Calu3 (cell line): ENCODE results near the gene HNRNPH2. TPM values are rescaled to one million over a fixed set of nuclear protein-coding genes. Genes with fewer than 3 reads are reported as not detected.

Experiments
- BruUV-seq: library from RNA; stranded (reverse); fragments of 400-500 nt; replicated peaks from 2 replicates; lab custom pipeline; 2021; lab: Mats Ljungman, UMichigan
- CTCF ChIA-PET: fragments of 300-600 bp; sonication (Branson Sonifier 250); formaldehyde crosslinking; loops from one replicate; lab custom pipeline; 2022; ENCODE audit warnings: antibody characterized with exemption; lab: Charles Lee
- DNase-seq: peaks from one replicate; pipeline ENCODE4 v3.0.0; 2022
- H3K27ac Mint-ChIP-seq: one replicate; pipeline ENCODE4 v1.8.0; 2022; ENCODE audit warnings: mixed read lengths; ENCODE audit not compliant: unreplicated experiment
- H3K27me3 Mint-ChIP-seq: one replicate; pipeline ENCODE4 v1.8.0; 2022; ENCODE audit warnings: mixed read lengths; ENCODE audit not compliant: unreplicated experiment
- H3K36me3 Mint-ChIP-seq: one replicate; pipeline ENCODE4 v1.8.0; 2022; ENCODE audit warnings: mild to moderate bottlenecking, moderate library complexity, mixed read lengths; ENCODE audit not compliant: insufficient read depth, unreplicated experiment
- H3K4me1 Mint-ChIP-seq: one replicate; pipeline ENCODE4 v1.8.0; 2022; ENCODE audit warnings: mild to moderate bottlenecking, low read depth, mixed read lengths; ENCODE audit not compliant: unreplicated experiment
- H3K4me3 Mint-ChIP-seq: one replicate; pipeline ENCODE4 v1.8.0; 2022; ENCODE audit warnings: mild to moderate bottlenecking, low read depth, moderate library complexity, mixed read lengths; ENCODE audit not compliant: unreplicated experiment
- H3K9me3 Mint-ChIP-seq: one replicate; pipeline ENCODE4 v1.8.0; 2022; ENCODE audit warnings: low read depth, mixed read lengths; ENCODE audit not compliant: unreplicated experiment
- intact Hi-C: fragments of 100-400 bp; cut with micrococcal nuclease; formaldehyde crosslinking; loops from one replicate; pipeline ENCODE4 v1.10.0; 2022; ENCODE audit not compliant: unreplicated experiment
- total RNA-seq: library from RNA; stranded (reverse); gene quantifications from 2 replicates; pipeline ENCODE4 v1.2.3, GENCODE V29; 2022
- TF ChIP-seq, protein P1 (sequence below): fragments of 200-600 bp; IDR thresholded peaks from one replicate; pipeline ENCODE4 v1.8.0; 2022; ENCODE audit warnings: antibody characterized with exemption; ENCODE audit not compliant: unreplicated experiment

Gene HNRNPH2
- total RNA-seq, 1 experiment from 2014 or later, result 71.8 TPM

DNA sequence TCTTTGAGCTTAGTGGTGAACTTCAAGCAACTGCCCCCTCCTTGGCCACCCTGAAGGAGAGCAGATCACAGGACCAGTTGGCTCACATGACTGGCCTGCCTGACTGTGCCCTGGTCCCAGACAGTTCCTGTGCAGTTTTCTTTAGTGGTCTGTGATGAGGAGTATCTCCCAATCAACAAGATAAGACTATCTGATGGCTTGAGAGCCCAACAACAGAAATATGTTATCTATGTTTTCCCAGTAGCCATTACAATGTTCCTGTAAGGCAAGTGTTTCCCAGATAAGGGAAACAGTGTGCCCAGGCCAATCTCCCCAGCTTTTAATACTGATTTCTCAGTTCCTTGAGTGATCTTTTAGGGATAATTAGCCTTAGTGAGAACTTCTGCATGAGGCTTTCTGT is 45.3 kb upstream of the HNRNPH2 start:
- BruUV-seq, result no TSS peak
- TF ChIP-seq, protein P1, sequence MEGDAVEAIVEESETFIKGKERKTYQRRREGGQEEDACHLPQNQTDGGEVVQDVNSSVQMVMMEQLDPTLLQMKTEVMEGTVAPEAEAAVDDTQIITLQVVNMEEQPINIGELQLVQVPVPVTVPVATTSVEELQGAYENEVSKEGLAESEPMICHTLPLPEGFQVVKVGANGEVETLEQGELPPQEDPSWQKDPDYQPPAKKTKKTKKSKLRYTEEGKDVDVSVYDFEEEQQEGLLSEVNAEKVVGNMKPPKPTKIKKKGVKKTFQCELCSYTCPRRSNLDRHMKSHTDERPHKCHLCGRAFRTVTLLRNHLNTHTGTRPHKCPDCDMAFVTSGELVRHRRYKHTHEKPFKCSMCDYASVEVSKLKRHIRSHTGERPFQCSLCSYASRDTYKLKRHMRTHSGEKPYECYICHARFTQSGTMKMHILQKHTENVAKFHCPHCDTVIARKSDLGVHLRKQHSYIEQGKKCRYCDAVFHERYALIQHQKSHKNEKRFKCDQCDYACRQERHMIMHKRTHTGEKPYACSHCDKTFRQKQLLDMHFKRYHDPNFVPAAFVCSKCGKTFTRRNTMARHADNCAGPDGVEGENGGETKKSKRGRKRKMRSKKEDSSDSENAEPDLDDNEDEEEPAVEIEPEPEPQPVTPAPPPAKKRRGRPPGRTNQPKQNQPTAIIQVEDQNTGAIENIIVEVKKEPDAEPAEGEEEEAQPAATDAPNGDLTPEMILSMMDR, result no peak
- intact Hi-C loops, result no loop called here
- Mint-ChIP-seq H3K4me1 (no peaks in the 10 kb centered on the region), H3K4me3 (no peak overlapping the region), H3K9me3 (no peaks in the 10 kb centered on the region), H3K27ac (no peak overlapping the region), H3K36me3 (no peaks in the 10 kb centered on the region), H3K27me3 (no peaks in the 10 kb centered on the region)
- DNase-seq, result no peak
- CTCF ChIA-PET, result no interaction called here

DNA sequence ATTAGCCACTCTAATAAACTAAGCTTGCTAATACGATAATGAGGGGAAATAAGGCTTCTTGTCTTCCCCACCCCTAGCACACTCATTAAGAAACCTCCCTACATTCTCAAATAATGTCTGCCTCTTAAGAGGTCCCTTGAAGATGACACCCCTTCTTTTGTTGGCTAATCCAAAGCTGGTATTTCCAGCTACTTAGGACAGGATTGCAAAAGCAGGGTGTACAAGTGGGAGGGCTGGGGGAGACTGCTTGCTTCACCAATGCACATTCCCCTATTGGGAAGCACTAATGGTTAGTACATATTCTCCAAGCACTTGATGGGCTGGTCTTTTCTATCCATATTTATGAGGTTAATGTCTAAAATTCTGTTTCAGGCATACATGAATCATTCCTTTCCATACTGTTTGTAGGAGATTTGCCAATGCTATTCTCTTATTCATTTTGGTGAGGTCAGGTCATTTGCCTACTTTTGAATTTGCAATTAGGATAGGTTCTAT is 42.7 kb upstream of the HNRNPH2 start:
- CTCF ChIA-PET, result no interaction called here
- Mint-ChIP-seq H3K27me3 (peaks cover 13% of the 10 kb centered on the region), H3K9me3 (no peaks in the 10 kb centered on the region), H3K27ac (no peak overlapping the region), H3K4me1 (no peaks in the 10 kb centered on the region), H3K36me3 (no peaks in the 10 kb centered on the region), H3K4me3 (no peak overlapping the region)
- BruUV-seq, result no TSS peak
- TF ChIP-seq, protein P1, result no peak
- intact Hi-C loops, result no loop called here
- DNase-seq, result no peak

DNA sequence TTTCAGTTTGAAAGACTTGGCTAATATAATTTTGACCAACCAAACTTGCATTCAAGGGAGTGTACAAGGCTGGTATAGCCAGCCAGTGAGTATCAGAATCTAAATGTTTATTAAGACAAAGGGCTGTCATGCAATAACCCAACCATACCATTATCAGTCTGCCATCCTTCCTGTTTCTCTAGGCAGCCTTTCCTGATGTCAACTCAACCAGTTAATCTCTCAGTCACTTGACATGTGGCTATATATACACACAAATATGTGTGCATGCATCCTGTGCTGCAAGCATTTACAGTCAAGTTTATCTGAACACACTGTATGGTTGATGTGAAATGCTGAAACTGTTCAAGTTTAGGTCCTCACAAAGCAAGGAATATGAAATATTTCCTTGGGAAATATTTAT is 39.2 kb upstream of the HNRNPH2 start:
- Mint-ChIP-seq H3K36me3 (no peaks in the 10 kb centered on the region), H3K4me3 (no peak overlapping the region), H3K27ac (no peak overlapping the region), H3K9me3 (no peaks in the 10 kb centered on the region), H3K4me1 (no peaks in the 10 kb centered on the region), H3K27me3 (peaks cover 27% of the 10 kb centered on the region)
- CTCF ChIA-PET, result no interaction called here
- no peak for DNase-seq
- TF ChIP-seq, protein P1, result no peak
- intact Hi-C loops, result no loop called here
- no TSS peak for BruUV-seq

DNA sequence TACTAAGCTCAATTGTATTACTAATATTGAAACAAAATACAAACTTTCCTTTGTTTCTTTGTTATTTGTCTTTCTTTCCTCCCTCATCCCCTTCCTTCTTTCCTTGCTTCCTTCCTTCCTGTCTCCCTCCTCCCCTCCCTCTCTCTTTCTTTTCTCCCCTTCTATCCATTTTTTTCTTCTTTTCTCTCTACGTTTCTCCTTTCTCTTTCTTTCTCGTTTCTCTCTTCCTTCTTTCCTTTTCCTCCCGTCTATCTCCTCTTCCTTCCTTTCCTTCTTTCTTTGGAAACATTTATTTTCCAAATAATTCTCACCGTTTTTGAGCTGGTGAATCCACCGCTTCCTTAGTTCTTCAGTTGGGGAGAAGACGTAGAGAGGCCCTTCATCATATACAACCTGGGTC is 38.3 kb upstream of the HNRNPH2 start:
- intact Hi-C loops, result no loop called here
- TF ChIP-seq, protein P1, result no peak
- Mint-ChIP-seq H3K27me3 (peaks cover 34% of the 10 kb centered on the region), H3K36me3 (no peaks in the 10 kb centered on the region), H3K4me3 (no peak overlapping the region), H3K9me3 (no peaks in the 10 kb centered on the region), H3K27ac (no peak overlapping the region), H3K4me1 (no peaks in the 10 kb centered on the region)
- no peak for DNase-seq
- CTCF ChIA-PET, result interaction anchor here (0.7 kb wide), 1 partner anchor 256 kb away, joined by 5 read pairs; no protein-coding TSS in a partner anchor
- BruUV-seq, result no TSS peak
